ENCODE results near the gene CANT1.
A peak's percentile ranks its signal among the peaks of the same experiment; 100 is the strongest.

Gene CANT1

GRCh38 chr17:78993981-78994671 is 15.4 kb downstream of the CANT1 start:
- DNase-seq: no peak

DNA sequence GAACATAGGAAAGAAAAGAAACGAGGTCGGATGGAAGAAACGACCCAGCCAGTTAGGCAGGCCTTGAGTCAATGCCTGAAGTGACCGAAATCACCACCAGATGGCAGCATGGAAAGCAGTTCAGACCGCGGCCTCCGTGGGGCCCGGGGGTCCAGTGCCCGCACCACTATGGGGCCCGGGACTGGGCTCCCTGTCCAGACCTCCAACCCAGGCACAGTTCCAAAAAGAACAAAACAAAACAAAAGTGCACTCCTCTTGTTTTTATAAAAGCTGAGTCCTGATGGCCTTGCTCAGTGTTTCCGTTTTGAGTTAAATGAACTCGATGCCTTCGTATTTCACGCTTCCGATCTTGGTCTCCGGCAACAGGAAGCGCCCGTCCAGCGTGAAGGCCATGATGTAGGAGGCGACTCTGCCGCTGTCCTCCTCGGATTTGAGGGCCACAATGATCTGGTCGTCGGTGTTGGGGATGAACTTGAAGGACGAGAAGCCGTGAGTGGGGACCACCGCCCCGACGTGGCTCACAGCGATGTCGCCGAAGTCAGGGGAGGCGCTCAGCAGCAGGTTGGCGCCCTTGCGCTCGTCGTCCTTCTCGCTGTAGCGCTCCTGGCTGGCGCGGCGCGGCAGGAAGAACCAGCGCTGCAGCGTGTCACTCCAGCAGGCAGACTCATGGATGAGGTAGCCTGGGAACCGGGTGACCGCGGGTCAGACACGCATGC is 16.2 kb downstream of the CANT1 start:
- DNase-seq: no peak

- DNase-seq: no peak
Observed at GRCh38 chr17:78992542-78993212, 16.9 kb downstream of the CANT1 start.

- DNase-seq: no peak
Observed at GRCh38 chr17:78991906-78992532, 17.5 kb downstream of the CANT1 start.

DNA sequence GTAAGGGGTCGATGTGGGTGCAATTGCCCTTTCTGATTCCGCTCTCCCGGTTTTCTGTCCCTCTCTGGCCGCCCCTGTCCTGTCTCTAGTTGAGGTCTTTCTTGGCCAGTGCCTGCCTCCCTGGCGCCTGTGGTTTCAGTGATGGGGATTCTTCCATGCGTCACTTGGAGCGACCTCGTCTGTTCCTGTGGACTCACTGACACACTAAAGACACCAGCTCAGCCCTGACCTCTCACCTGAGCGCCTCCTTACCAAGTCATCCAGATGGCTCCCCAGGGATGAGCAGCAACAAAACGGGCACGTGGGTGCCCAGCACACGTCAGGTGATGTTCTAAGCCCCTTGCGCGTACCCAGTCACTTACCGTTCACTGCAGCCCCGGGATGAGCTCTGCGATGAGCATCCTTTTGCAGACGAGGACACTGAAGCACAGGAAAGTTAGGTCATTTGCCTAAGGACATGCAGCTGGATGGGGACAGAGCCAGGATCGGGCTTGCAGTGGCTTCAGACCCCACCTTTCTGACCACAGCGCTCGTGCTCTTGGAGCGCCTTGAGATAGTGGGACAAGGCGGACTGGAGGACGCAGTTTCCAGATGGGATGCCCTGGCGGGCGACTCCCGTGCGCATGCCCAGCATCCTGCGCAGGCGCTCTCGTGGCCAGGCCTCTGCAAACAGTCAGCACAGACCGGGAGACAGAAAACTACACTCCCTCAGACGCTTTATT is 18.4 kb downstream of the CANT1 start:
- DNase-seq: no peak

- DNase-seq: no peak
Observed at GRCh38 chr17:78990349-78991016, 19.1 kb downstream of the CANT1 start.

GRCh38 chr17:78988152-78988551 is 21.4 kb downstream of the CANT1 start:
- no peak for DNase-seq

- peak; percentile 13 for DNase-seq
Observed at GRCh38 chr17:78986649-78987328, 22.8 kb downstream of the CANT1 start.

GRCh38 chr17:78986048-78986648 is 23.4 kb downstream of the CANT1 start:
- no peak for DNase-seq

DNA sequence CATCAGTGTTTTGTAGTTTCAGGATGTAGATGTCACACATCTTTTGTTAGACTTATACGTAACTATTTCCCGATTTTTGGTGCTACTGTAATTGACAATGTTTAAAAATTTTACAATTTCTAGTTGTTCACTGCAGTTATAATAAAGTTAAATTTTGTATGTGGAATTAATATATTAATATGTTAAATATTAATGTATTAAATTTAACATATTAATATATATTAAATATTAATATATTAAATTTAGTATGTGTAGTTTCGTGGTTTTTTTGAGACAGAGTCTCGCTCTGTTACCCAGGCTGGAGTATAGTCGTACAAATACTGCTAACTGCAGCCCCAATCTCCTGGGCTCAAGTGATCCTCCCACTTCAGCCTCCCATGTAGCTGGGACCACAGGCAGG is 24.2 kb downstream of the CANT1 start:
- DNase-seq: no peak

DNA sequence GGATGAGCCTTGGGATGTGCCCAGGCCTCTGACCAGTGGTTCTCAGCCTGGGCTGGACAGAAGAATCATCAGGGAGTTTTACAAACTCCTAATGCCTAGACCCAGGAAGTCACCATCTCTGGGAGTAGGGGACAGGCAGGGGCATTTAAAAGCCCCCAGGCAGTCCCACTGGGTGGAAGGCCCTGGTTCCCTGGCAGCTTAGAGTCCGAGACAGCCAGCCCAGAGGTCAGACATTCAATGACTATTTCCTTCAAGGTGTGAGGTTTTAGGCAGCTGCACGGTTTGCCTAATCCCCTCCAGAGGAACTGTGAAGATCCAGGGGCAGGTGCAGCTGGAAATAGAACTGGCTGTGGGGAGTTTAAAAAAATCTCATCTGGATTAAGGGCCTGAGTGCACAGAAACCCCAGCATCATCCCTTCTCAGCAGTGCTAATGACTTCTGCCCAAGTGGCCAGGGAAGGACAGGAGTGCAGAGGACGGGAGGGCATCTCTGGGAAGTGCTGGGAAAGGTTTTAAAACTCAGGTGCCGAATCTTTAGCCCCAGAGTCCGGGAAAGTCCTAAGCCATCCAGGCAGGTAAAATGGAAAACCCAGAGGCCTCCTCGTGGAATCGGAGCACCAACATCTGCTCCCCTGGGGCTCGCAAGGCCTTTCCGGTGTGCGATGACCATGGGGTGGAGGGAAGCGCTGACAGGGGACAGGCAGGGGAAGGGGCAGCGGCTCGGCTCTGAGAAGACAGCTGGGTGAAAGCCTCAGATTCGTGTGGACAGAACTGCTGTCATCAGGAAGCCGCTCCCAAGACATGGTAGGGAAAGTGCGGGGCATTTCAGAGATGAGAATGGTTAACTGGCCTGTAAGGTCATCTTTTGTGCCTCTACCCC is 28.3 kb downstream of the CANT1 start:
- no peak for DNase-seq

GRCh38 chr17:78980624-78980972 is 29.0 kb downstream of the CANT1 start:
- no peak for DNase-seq

- DNase-seq: peak; percentile 85
Observed at GRCh38 chr17:78979780-78980623, 29.6 kb downstream of the CANT1 start, which contains the start of gene LGALS3BP. LGALS3BP (minus strand) TSS chr17:78979923; CDS start chr17:78977191, 2,732 bp downstream.

GRCh38 chr17:78977997-78978973 is 31.3 kb downstream of the CANT1 start:
- no peak for DNase-seq

GRCh38 chr17:78977681-78977943 is 32.0 kb downstream of the CANT1 start:
- DNase-seq: no peak

GRCh38 chr17:78976907-78977680 is 32.5 kb downstream of the CANT1 start:
- no peak for DNase-seq

All from kidney glomerular epithelial cell (primary cell).